Suprapubic skin (tissue), 4 donors: Measurements from ENCODE around the gene EFCAB3. TPM values are rescaled to one million over a fixed set of nuclear protein-coding genes. Genes with fewer than 3 reads are reported as not detected.
"Not testable (repeated sequence)": the region's sequence is repeated elsewhere in the genome, so short reads cannot be mapped to it uniquely, and the experiment has no call there.

Experiments
- DNase-seq, 2 donors: peaks; one replicate each; pipeline ENCODE4 v3.0.0-alpha.2; 2019; ENCODE audit warnings: low spot score in 2 of 2
- H3K27ac ChIP-seq: fragments of 200-600 bp; sonication (generic); one replicate; pipeline ENCODE4 v1.5.1; 2019
- H3K27me3 ChIP-seq: fragments of 200-600 bp; sonication (generic); one replicate; pipeline ENCODE4 v1.5.1; 2019
- H3K36me3 ChIP-seq: fragments of 200-600 bp; sonication (generic); one replicate; pipeline ENCODE4 v1.5.1; 2019
- H3K4me1 ChIP-seq: fragments of 200-600 bp; sonication (generic); one replicate; pipeline ENCODE4 v1.5.1; 2019
- H3K4me3 ChIP-seq: fragments of 200-600 bp; sonication (generic); one replicate; pipeline ENCODE4 v1.5.1; 2019; ENCODE audit warnings: mild to moderate bottlenecking
- H3K9me3 ChIP-seq: fragments of 200-600 bp; sonication (generic); one replicate; pipeline ENCODE4 v1.5.1; 2019
- CTCF ChIP-seq, 2 donors: fragments of 200-600 bp in 1 of 2; fragments of 450-650 bp in 1 of 2; sonication (generic) in 1 of 2; IDR thresholded peaks; one replicate each; pipeline ENCODE4 v1.5.1; 2016 to 2019; ENCODE audit warnings: antibody characterized with exemption in 2 of 2, mild to moderate bottlenecking in 1 of 2, moderate library complexity in 1 of 2
- EP300 ChIP-seq: sonication (generic); formaldehyde crosslinking; IDR thresholded peaks from one replicate; pipeline ENCODE4 v1.6.1; 2017; ENCODE audit warnings: antibody characterized with exemption
- POLR2A ChIP-seq, 2 donors: fragments of 450-650 bp; IDR thresholded peaks; one replicate each; pipeline ENCODE4 v1.6.1; 2017; ENCODE audit warnings: antibody characterized with exemption in 2 of 2, mild to moderate bottlenecking in 2 of 2, moderate library complexity in 2 of 2
- POLR2AphosphoS5 ChIP-seq, 3 donors: sonication (generic); formaldehyde crosslinking; IDR thresholded peaks; one replicate each; pipeline ENCODE4 v1.6.1; 2017; ENCODE audit warnings: antibody characterized with exemption in 3 of 3
- WGBS: methylation state at CpG from one replicate; pipeline ENCODE4 v1.1.5; 2018; 5-methylcytosine and 5-hydroxymethylcytosine counted together
- total RNA-seq, 4 donors: library from RNA; depleted of rRNA; stranded (reverse); fragments of >200 nt; gene quantifications; one replicate each; pipeline ENCODE4 v1.1.0, GENCODE V29; 2016

EFCAB3 gene
- total RNA-seq, 4 donors from 2014 or later = not detected

- Histone ChIP-seq H3K27ac (no peak overlapping the region), H3K9me3 (no peaks in the 10 kb centered on the region), H3K4me3 (no peak overlapping the region), H3K27me3 (no peaks in the 10 kb centered on the region), H3K36me3 (no peaks in the 10 kb centered on the region), H3K4me1 (no peaks in the 10 kb centered on the region)
- TF ChIP-seq POLR2A (IDR thresholded peaks at IDR 0.05) (no peak), POLR2AphosphoS5 (IDR thresholded peaks at IDR 0.05) (no peak), EP300 (no peak), CTCF (IDR thresholded peaks at IDR 0.05) (no peak)
- DNase-seq = no peak
- WGBS = 95% methylated on average over 7 of the region's 7 CpGs
Measured at GRCh38 chr17:62456016-62456415, 75.7 kb downstream of the EFCAB3 start.

- H3K4me3 ChIP-seq, H3K27ac ChIP-seq, H3K4me1 ChIP-seq, DNase-seq, H3K27me3 ChIP-seq, H3K36me3 ChIP-seq, H3K9me3 ChIP-seq: not testable (repeated sequence)
- WGBS = 55% methylated on average over 10 of the region's 10 CpGs
Measured at GRCh38 chr17:62458483-62458882, 78.1 kb downstream of the EFCAB3 start.

GRCh38 chr17:62464422-62464821 lies 84.1 kb downstream of the EFCAB3 start:
- 96% methylated on average over 3 of the region's 3 CpGs for WGBS
- not testable (repeated sequence) for H3K36me3 ChIP-seq, DNase-seq, H3K4me1 ChIP-seq, H3K4me3 ChIP-seq, H3K27me3 ChIP-seq, H3K9me3 ChIP-seq, H3K27ac ChIP-seq

GRCh38 chr17:62465271-62465670 lies 84.9 kb downstream of the EFCAB3 start:
- DNase-seq, H3K36me3 ChIP-seq, H3K9me3 ChIP-seq, H3K4me1 ChIP-seq, H3K27ac ChIP-seq, H3K27me3 ChIP-seq, H3K4me3 ChIP-seq: not testable (repeated sequence)
- 97% methylated on average over 7 of the region's 7 CpGs for WGBS

Other genes starting within 250 kb of the EFCAB3 start
- gene METTL2A, start 43.3 kb downstream of the EFCAB3 start, total RNA-seq = 10 to 100 TPM; 14.7 to 21.7 (median 15.4) TPM
- 10 to 100 TPM; 25.4 to 47.8 (median 26.5) TPM for gene TLK2, start 98.3 kb downstream of the EFCAB3 start, total RNA-seq
- 10 to 100 TPM; 31.4 to 55.2 (median 37.1) TPM for gene MRC2, start 247.1 kb downstream of the EFCAB3 start, total RNA-seq